ENCODE data around the gene RUSF1.

RUSF1 gene

GRCh38 chr16:31471241-31471874 is 36.8 kb downstream of the RUSF1 start:
- DNase-seq (ENCODE audit: low read depth): no peak

DNA sequence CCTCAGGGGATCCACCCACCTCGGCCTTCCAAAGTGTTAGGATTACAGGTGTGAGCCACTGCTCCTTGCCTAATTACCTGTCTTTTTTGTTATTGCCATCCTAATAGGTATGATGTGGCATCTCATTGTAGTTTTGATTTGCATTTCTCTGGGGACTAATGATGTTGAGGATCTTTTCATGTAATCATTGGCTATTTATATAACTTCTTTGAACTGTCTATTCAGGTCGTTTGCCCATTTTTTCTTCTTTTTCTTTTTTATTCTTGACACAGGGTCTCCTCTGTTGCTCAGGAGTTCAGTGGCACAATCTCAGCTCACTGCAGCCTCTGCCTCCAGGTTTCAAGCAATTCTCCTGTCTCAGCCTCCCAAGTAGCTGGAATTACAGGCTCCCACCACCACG is 37.6 kb downstream of the RUSF1 start:
- DNase-seq (ENCODE audit: low read depth): no peak

DNA sequence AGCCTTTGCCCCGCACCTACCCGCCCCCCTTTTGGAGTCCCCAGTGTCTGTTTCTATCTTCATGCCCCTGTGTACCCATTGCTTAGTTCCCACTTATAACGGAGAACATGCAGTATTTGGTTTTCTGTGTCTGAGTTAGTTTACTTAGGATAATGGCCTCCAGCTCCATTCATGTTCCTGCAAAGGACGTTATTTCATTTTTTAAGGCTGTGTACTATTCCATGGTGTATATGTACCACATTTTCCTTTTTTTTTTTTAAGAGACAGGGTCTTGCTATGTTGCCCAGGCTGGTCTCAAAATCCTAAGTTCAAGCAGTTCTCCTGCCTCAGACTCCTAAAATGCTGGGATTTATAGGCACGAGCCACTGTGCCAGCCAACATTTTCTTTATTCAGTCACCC is 40.3 kb downstream of the RUSF1 start:
- DNase-seq (ENCODE audit: low read depth): no peak

DNA sequence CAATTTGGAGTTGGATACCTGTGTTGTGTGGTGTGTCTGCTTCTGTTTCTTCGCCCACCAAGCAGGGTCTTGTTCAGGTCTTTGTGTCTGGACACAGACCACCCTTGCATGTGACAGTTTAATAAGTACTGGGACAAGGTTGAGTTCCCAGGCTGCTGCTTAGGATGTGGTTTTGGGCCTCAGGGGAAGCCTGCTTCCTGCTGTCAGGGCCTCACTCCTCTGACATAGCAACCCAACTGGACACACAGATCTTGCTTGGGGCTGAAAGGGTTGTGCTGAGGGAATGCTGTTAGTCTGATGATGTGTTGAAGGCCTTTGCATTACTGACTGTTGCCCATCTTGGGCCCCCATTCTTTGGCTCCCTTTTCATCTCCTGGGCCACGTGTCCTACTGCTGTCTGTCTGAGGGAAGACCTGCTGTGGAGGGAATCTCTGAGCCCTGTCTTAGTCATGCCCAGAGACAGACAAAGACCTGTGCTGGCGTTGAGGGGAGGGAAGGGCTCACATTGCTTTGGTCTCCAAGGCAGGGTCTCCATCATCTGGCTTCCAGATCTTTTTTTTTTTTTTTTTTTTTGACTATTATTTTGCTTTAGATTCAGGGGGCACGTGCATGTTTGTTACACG is 40.9 kb downstream of the RUSF1 start:
- DNase-seq (ENCODE audit: low read depth): no peak

GRCh38 chr16:31466381-31466841 is 41.8 kb downstream of the RUSF1 start:
- no peak for DNase-seq (ENCODE audit: low read depth)

DNA sequence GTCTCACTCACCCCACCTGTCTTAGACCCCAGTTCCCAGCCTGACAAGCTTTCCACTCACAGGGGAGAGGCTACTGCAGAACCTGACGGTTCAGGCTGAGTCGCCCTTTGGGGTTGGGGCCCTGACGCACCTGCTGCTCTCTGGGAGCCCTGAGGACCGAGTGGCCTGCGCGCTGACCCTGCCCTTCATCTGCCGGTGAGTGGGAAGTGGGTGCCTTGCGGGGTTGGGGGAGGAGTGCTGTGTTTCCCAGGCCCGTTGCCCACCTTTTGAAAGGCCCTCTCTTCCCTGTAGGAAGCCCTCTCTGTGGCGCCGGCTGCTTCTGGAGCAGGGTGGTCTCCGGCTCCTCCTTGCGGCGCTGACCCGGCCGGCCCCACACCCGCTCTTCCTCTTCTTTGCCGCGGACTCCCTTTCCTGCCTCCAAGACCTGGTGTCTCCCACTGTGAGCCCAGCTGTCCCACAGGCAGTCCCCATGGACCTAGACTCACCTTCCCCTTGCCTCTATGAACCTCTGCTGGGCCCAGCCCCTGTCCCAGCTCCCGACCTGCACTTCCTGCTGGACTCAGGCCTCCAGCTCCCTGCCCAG is 42.3 kb downstream of the RUSF1 start:
- DNase-seq (ENCODE audit: low read depth): no peak

DNA sequence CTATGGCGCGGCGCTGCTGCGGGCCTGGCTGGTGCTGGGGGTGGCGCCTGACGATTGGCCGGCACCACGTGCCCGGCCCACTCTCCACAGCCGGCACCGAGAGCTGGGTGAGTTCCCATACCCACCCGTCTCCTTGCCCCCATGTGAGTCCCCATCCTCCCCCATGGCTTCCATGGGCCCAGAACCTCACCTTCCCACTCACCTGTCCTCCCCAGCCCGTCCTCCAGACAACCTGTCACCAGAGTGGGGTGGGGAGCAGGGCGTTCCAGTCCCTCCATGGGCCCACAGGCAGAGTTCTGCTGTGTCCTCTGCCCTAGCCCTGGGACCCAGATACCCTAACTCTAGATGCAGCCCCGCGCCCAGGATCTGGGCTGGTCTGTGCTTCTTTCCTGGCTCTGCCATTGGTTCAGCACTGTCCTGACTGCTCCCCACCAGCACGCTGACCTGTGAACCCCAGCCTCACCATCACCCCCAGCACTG is 43.4 kb downstream of the RUSF1 start:
- no peak for DNase-seq (ENCODE audit: low read depth)

- no peak for DNase-seq (ENCODE audit: low read depth)
Measured at GRCh38 chr16:31464348-31464769, 43.8 kb downstream of the RUSF1 start.

GRCh38 chr16:31461921-31462804 is 46.0 kb downstream of the RUSF1 start:
- DNase-seq (ENCODE audit: low read depth): no peak

DNA sequence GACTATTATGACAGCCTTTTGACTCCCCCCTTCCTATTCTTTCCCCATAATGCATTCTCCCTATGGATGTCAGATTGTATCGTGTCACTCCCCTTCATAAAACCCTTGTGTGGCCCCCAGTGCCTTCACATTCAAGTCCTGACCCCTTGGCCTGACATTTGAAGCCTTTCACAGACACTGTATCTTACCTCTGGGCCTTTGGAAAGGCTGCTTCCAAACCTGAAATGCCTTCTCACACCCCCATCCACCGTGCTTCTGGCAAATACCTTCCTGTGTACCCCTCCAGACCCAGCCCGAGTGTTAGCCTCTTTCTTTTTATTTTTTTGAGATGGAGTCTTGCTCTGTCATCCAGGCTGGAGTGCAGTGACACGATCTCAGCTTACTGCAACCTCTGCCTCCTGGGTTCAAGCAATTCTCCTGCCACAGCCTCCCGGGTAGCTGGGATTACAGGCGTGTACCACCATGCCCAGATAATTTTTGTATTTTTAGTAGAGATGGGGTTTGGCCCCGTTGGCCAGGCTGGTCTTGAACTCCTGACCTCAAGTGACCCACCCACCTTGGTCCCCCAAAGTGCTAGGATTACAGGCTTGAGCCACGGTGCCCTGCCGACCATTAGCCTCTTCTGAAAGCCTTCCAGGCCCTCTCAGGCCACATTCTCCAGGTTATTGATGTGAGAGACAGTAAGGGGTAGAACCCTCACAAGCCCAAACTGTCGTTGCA is 46.8 kb downstream of the RUSF1 start:
- DNase-seq (ENCODE audit: low read depth): no peak

GRCh38 chr16:31460582-31461002 is 47.6 kb downstream of the RUSF1 start:
- DNase-seq (ENCODE audit: low read depth): no peak

DNA sequence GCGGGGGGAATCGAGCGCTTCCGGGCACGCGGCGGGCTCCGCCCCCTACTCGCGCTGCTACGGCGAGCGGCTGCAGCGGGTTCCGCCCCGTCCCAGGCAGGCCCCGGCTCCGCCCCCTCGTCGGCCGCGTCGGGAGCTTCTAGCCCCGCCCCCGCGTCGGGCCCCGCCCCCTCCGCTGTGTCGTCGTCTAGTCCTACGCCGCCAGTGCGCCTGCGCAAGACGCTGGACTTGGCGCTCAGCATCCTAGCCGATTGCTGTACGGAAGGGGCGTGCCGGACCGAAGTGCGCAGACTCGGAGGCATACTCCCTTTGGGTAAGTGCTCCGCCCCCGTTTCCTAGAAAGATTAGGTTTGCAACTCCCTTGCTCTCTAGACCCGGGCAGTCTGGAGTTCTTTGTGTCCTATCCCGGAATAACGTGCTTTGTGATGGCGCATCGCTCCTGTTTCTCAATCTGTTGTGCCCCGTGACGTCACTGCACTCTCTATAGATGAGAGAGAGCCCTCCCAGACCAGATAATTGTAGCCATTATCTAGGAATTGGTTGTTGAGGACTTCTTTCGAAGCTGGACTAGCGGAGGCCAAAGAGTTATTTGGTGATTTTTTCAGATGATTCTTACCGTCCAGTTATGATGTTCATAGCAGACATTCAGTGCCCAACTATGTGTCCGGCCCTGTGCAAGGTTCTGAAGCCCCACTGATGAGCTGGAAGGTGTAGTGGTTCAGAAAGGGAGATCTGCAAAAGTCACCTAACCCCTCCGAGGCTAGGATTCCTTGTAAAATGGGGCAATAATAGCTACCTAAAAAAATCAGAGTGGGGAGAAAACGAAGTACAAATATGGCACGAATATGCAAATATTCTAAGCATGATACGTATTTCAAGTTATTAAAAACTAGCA is 48.3 kb downstream of the RUSF1 start:
- DNase-seq (ENCODE audit: low read depth): peak; percentile 100

DNA sequence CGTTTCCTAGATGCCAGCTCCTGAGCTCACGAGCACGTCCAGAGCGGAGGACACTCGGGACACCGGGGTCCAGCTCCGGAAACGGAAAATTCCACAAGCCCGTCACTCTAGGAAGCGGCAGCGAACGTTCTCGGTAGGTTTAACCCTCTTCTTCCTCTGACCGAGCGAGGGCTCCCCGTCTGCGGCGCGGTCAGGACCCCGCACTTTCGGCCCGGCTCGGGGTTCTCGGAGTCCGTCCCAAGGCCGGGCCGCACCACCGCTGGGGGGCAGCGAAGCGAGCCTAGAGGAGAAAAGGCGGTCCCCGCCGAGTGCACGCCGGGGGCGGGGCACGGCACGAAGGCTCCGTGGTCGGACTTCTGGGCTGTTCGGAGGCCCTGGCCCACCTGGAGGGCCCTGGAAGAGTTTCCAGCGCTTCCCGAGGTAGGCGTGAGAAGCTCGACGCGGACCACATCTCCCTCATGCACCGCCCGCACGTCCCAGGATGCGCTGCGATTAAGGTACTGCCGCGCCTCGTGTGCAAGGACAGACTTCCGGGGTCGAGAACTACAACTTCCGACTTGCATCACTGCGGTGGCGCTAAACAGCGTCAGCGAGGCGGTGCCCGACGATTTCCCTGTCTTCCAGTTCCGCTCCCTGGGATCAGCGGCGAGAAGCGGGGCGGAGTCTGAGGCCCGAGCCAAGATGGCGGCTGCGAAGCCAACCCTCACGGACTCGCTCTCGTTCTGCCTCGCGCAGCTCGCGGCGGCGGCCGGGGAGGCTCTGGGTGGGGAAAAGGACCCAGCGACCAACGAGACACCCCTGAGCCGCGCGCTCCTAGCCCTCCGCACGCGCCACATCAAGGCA is 49.1 kb downstream of the RUSF1 start, which contains the start of gene ARMC5:
Gene ARMC5, plus strand, starts transcription at position 658 of the 843 bp plus-strand sequence. Its CDS starts 24 bp downstream, at position 682.
- DNase-seq (ENCODE audit: low read depth): peak; percentile 87

DNA sequence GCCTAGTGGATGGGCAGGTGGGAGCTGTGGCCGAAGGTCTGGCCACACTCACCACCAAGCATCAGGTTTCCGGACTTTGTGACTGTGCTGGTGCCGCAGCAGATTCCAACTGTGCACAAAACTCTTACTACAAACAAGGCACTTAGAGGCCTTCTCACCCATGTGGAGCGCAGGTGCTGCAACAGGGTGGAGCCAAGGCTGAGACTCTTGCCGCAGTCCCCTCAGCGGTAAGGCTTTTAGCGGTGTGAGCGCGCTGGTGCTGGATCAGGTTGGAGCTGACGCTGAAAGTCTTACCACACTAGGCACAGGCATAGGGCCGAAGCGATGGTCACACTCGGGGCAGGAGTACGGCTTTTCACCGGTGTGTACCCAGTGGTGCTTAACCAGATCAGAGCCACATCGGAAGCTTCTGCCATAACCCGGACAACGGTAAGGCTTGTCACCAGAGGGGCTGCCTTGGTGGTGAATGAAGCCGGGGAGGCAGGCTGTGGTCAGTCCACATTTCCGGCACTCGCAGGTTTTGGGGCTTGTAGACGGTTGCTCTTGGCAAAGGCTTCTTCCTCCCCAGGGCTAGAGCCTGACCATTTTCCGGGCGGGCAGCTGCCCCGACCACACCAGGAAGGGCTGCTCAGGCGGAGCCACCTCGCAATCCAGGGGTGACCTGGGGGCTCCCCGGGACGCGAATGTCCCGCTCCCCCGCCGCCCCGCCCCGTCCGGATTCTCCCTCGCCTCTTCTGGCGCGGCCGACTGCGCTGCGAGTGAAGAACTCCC is 49.9 kb downstream of the RUSF1 start:
- DNase-seq (ENCODE audit: low read depth): no peak

GRCh38 chr16:31456988-31457360 is 51.2 kb downstream of the RUSF1 start:
- DNase-seq (ENCODE audit: low read depth): no peak

DNA sequence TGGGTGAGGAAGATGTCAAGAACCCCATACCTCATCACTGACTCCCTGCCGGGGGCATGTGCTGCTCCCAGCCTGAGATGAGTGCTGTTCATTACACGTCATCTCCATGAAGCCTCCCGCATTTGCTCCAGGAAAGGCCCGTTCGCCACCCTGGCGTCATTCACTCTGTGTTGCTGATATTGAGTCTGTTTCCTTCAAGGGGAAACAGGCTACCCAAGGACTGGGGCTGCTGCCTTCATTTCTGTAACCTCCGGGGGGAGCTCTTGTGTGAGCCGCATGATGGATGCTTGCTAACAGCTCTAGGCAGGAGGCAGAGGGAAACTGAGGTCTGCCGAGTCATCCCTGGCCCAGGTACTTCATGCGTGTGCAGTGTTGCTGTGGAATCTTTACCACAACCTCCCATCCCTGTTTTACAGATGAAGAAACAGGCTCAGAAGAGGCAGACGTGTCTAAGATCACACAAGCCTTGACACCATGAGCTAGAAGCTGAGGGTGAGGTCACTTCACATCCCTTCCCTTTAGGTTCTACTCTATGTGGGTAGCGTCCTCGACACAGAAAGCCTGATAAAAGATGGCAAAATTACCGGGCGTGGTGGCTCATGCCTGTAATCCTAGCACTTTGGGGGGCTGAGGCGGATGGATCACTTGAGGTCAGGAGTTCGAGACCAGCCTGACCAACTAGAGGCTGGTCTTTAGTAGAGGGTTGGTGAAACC is 52.4 kb downstream of the RUSF1 start:
- DNase-seq (ENCODE audit: low read depth): no peak

DNA sequence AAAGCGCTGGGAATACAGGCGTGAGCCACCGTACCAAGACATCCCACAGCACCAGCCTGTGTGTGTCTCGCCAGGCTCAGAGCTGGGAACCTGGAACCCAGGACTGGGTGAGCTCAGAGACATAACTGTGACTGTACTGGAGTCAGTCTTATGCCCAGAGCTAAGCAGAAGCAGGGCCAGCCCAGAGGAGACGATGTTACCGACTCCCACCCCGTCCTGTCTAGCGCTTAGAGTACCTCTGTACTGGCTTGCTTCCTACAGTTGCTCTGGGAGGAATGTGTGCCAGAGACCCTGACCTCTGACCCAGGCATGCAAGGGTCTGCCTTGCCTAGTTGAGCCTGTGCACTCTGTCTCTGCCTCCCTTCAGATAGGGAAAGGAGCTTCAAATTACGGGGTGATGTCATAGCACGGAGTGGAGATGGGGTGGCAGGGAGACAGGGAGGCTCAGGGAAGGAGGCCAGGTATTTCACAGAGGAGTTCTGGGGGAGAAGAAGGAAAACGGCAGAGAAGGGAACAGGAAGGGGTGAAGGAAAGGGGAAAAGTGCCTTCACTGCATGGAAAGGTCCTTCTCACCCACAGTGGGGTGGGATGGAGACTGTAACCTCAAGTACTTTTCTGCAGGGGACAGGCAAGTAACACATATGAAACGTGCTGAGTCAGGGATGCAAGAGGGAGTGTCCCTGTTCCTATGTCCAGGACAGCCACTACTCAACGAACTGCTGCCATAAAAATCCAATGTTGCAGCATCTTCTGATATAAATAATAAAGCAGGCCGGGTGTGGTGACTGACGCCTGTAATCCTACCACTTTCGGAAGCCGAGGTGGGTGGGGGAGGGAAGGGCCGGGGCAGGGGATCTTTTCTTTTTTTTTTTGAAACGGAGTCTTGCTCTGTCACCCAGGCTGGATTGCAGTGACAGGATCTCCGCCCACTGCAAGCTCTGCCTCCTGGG is 54.7 kb downstream of the RUSF1 start:
- no peak for DNase-seq (ENCODE audit: low read depth)
